ENCODE data around the gene LGALS8.
"Not testable (repeated sequence)": the region's sequence is repeated elsewhere in the genome, so short reads cannot be mapped to it uniquely, and the experiment has no call there.

Gene LGALS8

GRCh38 chr1:236495467-236496112 lies 28.2 kb upstream of the LGALS8 start:
- ChIA-PET CTCF (interaction anchor here (1.2 to 1.6 kb wide), 2 partner anchors 12 to 385 kb away, joined by 3 read pairs; no protein-coding TSS in a partner anchor), POLR2A (no interaction called here)
- TF ChIP-seq CTCF (IDR thresholded peaks at IDR 0.05; ENCODE audit: insufficient read depth, low read length, missing control alignments) = no peak
- no peak overlapping the region for H3K4me3 ChIP-seq (ENCODE audit: low read depth, low read length)
- no peak for DNase-seq (ENCODE audit: low read depth, low spot score)

GRCh38 chr1:236497908-236498307 lies 25.9 kb upstream of the LGALS8 start:
- ChIA-PET POLR2A (interaction anchor here (0.6 kb wide), 1 partner anchor 163 kb away, joined by 3 read pairs; no protein-coding TSS in a partner anchor), CTCF (interaction anchor here (1.2 kb wide), 1 partner anchor 389 kb away, joined by 4 read pairs; no protein-coding TSS in a partner anchor)
- no peak for TF ChIP-seq CTCF (IDR thresholded peaks at IDR 0.05; ENCODE audit: insufficient read depth, low read length, missing control alignments)
- H3K4me3 ChIP-seq (ENCODE audit: low read depth, low read length) = no peak overlapping the region
- no peak for DNase-seq (ENCODE audit: low read depth, low spot score)

- ChIA-PET CTCF (interaction anchor here (0.8 to 1.2 kb wide), 4 partner anchors 9 to 17 kb away, joined by 3 to 7 read pairs (median 3); no protein-coding TSS in a partner anchor), POLR2A (no interaction called here)
- TF ChIP-seq CTCF (IDR thresholded peaks at IDR 0.05; ENCODE audit: insufficient read depth, low read length, missing control alignments) = no peak
- DNase-seq (ENCODE audit: low read depth, low spot score) = no peak
- no peak overlapping the region for H3K4me3 ChIP-seq (ENCODE audit: low read depth, low read length)
Observed at GRCh38 chr1:236501093-236501492, 22.7 kb upstream of the LGALS8 start.

- POLR2A ChIA-PET = interaction anchor here (1.4 kb wide), 1 partner anchor 15 kb away, joined by 5 read pairs; no protein-coding TSS in a partner anchor
- CTCF ChIA-PET = interaction anchor here (0.8 to 1.5 kb wide), 3 partner anchors 10 to 394 kb away, joined by 3 to 4 read pairs (median 3); no protein-coding TSS in a partner anchor
- no peak for TF ChIP-seq CTCF (IDR thresholded peaks at IDR 0.05; ENCODE audit: insufficient read depth, low read length, missing control alignments)
- no peak overlapping the region for H3K4me3 ChIP-seq (ENCODE audit: low read depth, low read length)
- no peak for DNase-seq (ENCODE audit: low read depth, low spot score)
Observed at GRCh38 chr1:236502579-236502971, 21.2 kb upstream of the LGALS8 start.

GRCh38 chr1:236502972-236503639 lies 20.7 kb upstream of the LGALS8 start:
- CTCF ChIA-PET = interaction anchor here (0.8 to 1.5 kb wide), 4 partner anchors 11 to 397 kb away, joined by 3 to 5 read pairs (median 4); no protein-coding TSS in a partner anchor

GRCh38 chr1:236504338-236504737 lies 19.4 kb upstream of the LGALS8 start:
- POLR2A ChIA-PET; H3K4me3 ChIP-seq (ENCODE audit: low read depth, low read length); DNase-seq (ENCODE audit: low read depth, low spot score): not testable (repeated sequence)
- CTCF ChIA-PET = interaction anchor here (1.3 kb wide), 1 partner anchor 398 kb away, joined by 5 read pairs; no protein-coding TSS in a partner anchor

More at GRCh38 chr1:236502972-236503639, 20.7 kb upstream of the LGALS8 start:
- POLR2A ChIA-PET = interaction anchor here (1.4 kb wide), 1 partner anchor 14 kb away, joined by 5 read pairs; no protein-coding TSS in a partner anchor
- H3K4me3 ChIP-seq (ENCODE audit: low read depth, low read length) = peak overlapping the region; percentile 36
- DNase-seq (ENCODE audit: low read depth, low spot score) = no peak
- TF ChIP-seq CTCF (IDR thresholded peaks at IDR 0.05; ENCODE audit: insufficient read depth, low read length, missing control alignments) = no peak
